Measurements from ENCODE around the gene MTARC2. TPM values are rescaled to one million over a fixed set of nuclear protein-coding genes. Genes with fewer than 3 reads are reported as not detected.

MTARC2 gene
- total and polyA plus RNA-seq, 2 of the 13 experiments (the other 11 are each of a cell fraction or from before 2014, with no cell fraction given), result 8.5 to 10.1 TPM

- TF ChIP-seq ASH2L (IDR thresholded peaks at IDR 0.05; ENCODE audit: insufficient read length, low read depth, low read length), result no peak
- TF ChIP-seq AFF4 (CRISPR knock-in tag; IDR thresholded peaks at IDR 0.05), result no peak
- TF ChIP-seq NFYB (CRISPR knock-in tag; IDR thresholded peaks at IDR 0.05), result no peak
Observed at GRCh38 chr1:220796530-220796929, 48.4 kb downstream of the MTARC2 start (continued).

- Histone ChIP-seq H3K79me2 (ENCODE audit: insufficient read depth, low read length) (no peaks in the 10 kb centered on the region), H3K9ac (ENCODE audit: insufficient read depth, low read depth, low read length) (no peak overlapping the region), H3K4me1 (ENCODE audit: insufficient read depth, low read length) (no peaks in the 10 kb centered on the region), H3K9me3 (ENCODE audit: low read length) (no peaks in the 10 kb centered on the region), H3K36me3 (replicated peaks in 1 of 2; ENCODE audit: control insufficient read depth in 1 of 2, insufficient read depth in 2 of 2, low read length in 2 of 2) (peaks cover 5 to 39% of the 10 kb centered on the region in 2 experiments; a peak in 4 of 5 replicates), H3K27me3 (ENCODE audit: control insufficient read depth in 1 of 2, insufficient read depth in 2 of 2, low read length in 2 of 2) (no peaks in the 10 kb centered on the region), H4K20me1 (ENCODE audit: insufficient read depth, low read length) (no peaks in the 10 kb centered on the region), H3K4me3 (replicated peaks in 1 of 3; ENCODE audit: insufficient read depth in 1 of 3, low read depth in 2 of 3, low read length in 3 of 3) (no peak overlapping the region), H3K4me2 (ENCODE audit: low read depth, low read length) (no peak overlapping the region), H2AFZ (ENCODE audit: low read length) (no peak overlapping the region), H3K27ac (ENCODE audit: extremely low read length, insufficient read depth, low read length) (no peak overlapping the region)
- intact Hi-C loops (cut with micrococcal nuclease; ENCODE audit: unreplicated experiment), result no loop called here
- CTCF ChIA-PET (ENCODE audit: low intra/inter-chr PET ratio, low total read pairs), result no interaction called here
- BruUV-seq (replicated peaks), result no TSS peak
- in situ Hi-C loops (cut with HindIII; ENCODE audit: extremely low pct_ligation_motif_present, low pct_unique_long_range_greater_than_20kb), result loop anchor here (25.0 kb wide), 1 partner anchor 260 kb away; the partner anchor contains the start of gene MARK1
- POLR2A ChIA-PET, result no interaction called here
- no peak for FAIRE-seq
- no peak for DNase-seq (ENCODE audit: low spot score)
- no peak for ATAC-seq
- TF ChIP-seq ZHX2 (IDR thresholded peaks at IDR 0.05; ENCODE audit: low read depth) (no peak), ZHX2 (CRISPR knock-in tag; IDR thresholded peaks at IDR 0.05; ENCODE audit: borderline replicate concordance) (no peak), NR2F2 (IDR thresholded peaks at IDR 0.05; ENCODE audit: borderline replicate concordance, low read depth) (no peak), HHEX (CRISPR knock-in tag; IDR thresholded peaks at IDR 0.05) (no peak), ZNF720 (CRISPR knock-in tag; IDR thresholded peaks at IDR 0.05) (no peak), ZNF605 (CRISPR knock-in tag; IDR thresholded peaks at IDR 0.05) (no peak), FIP1L1 (IDR thresholded peaks at IDR 0.05; ENCODE audit: borderline replicate concordance, insufficient read depth, low read depth, low read length) (no peak), NBN (conservative IDR thresholded peaks at IDR 0.05) (no peak), ZNF232 (CRISPR knock-in tag; IDR thresholded peaks at IDR 0.05; ENCODE audit: borderline replicate concordance) (no peak), PAF1 (CRISPR knock-in tag; IDR thresholded peaks at IDR 0.05) (no peak), ZNF660 (CRISPR knock-in tag; IDR thresholded peaks at IDR 0.05; ENCODE audit: borderline replicate concordance, low read depth) (no peak), ZC3H13 (CRISPR knock-in tag; IDR thresholded peaks at IDR 0.05) (no peak)
Observed at GRCh38 chr1:220797044-220797443, 48.9 kb downstream of the MTARC2 start.

Measured in HepG2 (cell line).